Psoas muscle (tissue), 8 donors: ENCODE data around the gene HOXC6. TPM values are rescaled to one million over a fixed set of nuclear protein-coding genes. Genes with fewer than 3 reads are reported as not detected.
A peak's percentile ranks its signal among the peaks of the same experiment; 100 is the strongest.

Experiments
- ATAC-seq, 4 donors: fragments of 200-7000 bp; cut with Tn5 transposase; one replicate each; pipeline ENCODE4 v1.9.1; 2020; ENCODE audit warnings: moderate library complexity in 3 of 4, mild to moderate bottlenecking in 2 of 4
- DNase-seq, 2 donors: peaks; one replicate each; pipeline ENCODE4 v3.0.0-alpha.2; 2020
- H3K27ac ChIP-seq: fragments of 200-600 bp; one replicate; pipeline ENCODE4 v1.8.0; 2022
- H3K27me3 ChIP-seq, 3 donors: fragments of 200-600 bp in 1 of 3; one replicate each; pipeline versions ENCODE4 v1.6.1 to v1.8.0; 2013 to 2022; ENCODE audit warnings: low read length in 2 of 3, mild to moderate bottlenecking in 2 of 3, moderate library complexity in 1 of 3; ENCODE audit not compliant: insufficient read depth in 3 of 3
- H3K36me3 ChIP-seq, 2 donors: fragments of 200-600 bp in 1 of 2; one replicate each; pipeline versions ENCODE4 v1.6.1 to v1.8.0; 2013 to 2022; ENCODE audit warnings: low read depth in 1 of 2, mild to moderate bottlenecking in 1 of 2, moderate library complexity in 1 of 2; ENCODE audit not compliant: insufficient read depth in 1 of 2
- H3K4me1 ChIP-seq: fragments of 200-600 bp; one replicate; pipeline ENCODE4 v1.8.0; 2022
- H3K4me3 ChIP-seq: fragments of 200-600 bp; one replicate; pipeline ENCODE4 v1.8.0; 2022; ENCODE audit warnings: mild to moderate bottlenecking
- H3K9me3 ChIP-seq: fragments of 200-600 bp; one replicate; pipeline ENCODE4 v1.8.0; 2022
- WGBS, 3 donors: extraction: QIAGEN DNeasy Blood & Tissue Kit; methylation state at CpG; one replicate each; pipeline versions ENCODE4 v1.1.6 to v1.1.7; 2013; 5-methylcytosine and 5-hydroxymethylcytosine counted together
- intact Hi-C, 2 donors: fragments of 100-400 bp; cut with DNase I; formaldehyde crosslinking; loops; one replicate each; pipeline versions ENCODE4 v1.11.0 to v1.14.2; 2022
- polyA plus RNA-seq, 3 donors: library from polyadenylated mRNA; stranded (reverse); fragments of 200-250 nt; gene quantifications; one replicate each; pipeline ENCODE4 v1.2.3, GENCODE V29; 2013
- total RNA-seq, 4 donors: library from RNA; stranded (reverse); fragmentation: NEBNext Ultra II Directional in 2 of 4; extraction: Animal tissue kit (Norgen Biotek cat#: 25700) in 2 of 4; gene quantifications; one replicate each; pipeline versions ENCODE4 v1.2.1 to v1.2.4, GENCODE V29; 2021 to 2023
- TF ChIP-seq, protein P1 (sequence below): fragments of 200-600 bp; IDR thresholded peaks from one replicate; pipeline ENCODE4 v1.8.0; 2022; ENCODE audit warnings: antibody characterized with exemption
- donor health status: healthy with polysubstance abuse.
- donor health status: DM: no; HTN: no; CAD: no; lungs with moderate emphysema.
- donor health status: Bipolar disorder and iron deficiency.
- donor health status: healthy.
- donor health status: DM: yes; HTN: yes; CAD: no.
- donor health status: DM: no; HTN: no; CAD: no.
- donor health status: DM: no; HTN: no; CAD: no.
- donor health status: DM: yes; HTN: yes; CAD: no.

Gene HOXC6
- total and polyA plus RNA-seq, 7 donors, result 2.2 to 23.6 (median 7.6) TPM

DNA sequence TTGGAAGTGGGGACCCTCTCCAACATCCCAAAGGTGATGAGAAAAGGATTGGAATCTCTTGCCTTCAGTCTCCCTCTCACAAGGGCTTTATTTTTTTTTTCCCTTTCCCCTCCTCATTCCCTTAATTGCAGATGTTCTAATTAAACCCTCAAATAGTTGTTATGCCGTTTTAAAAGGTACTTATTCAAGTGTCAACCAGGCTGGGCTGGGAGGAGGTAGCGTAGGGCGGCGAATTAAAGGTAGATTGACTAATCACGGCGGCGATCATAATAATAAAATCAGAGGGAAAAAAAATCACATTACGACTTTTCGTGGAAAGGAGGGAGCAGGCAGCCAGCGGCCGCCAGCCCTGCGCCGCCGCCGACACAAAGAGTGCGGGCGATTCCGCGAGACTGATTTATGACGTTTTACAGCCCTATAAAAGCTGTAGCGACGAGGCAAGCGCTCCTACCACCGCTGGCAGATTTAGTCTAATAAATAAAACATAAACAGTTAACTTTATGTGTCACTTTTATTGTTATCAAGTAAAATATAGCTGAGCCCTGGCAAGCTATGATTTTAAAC is 23.7 kb downstream of the HOXC6 start:
- Histone ChIP-seq H3K27ac (no peak overlapping the region), H3K4me1 (no peaks in the 10 kb centered on the region), H3K36me3 (no peaks in the 10 kb centered on the region), H3K9me3 (no peaks in the 10 kb centered on the region), H3K27me3 (no peaks in the 10 kb centered on the region), H3K4me3 (no peak overlapping the region)
- ATAC-seq (no peak), DNase-seq (no peak)
- TF ChIP-seq, protein P1, sequence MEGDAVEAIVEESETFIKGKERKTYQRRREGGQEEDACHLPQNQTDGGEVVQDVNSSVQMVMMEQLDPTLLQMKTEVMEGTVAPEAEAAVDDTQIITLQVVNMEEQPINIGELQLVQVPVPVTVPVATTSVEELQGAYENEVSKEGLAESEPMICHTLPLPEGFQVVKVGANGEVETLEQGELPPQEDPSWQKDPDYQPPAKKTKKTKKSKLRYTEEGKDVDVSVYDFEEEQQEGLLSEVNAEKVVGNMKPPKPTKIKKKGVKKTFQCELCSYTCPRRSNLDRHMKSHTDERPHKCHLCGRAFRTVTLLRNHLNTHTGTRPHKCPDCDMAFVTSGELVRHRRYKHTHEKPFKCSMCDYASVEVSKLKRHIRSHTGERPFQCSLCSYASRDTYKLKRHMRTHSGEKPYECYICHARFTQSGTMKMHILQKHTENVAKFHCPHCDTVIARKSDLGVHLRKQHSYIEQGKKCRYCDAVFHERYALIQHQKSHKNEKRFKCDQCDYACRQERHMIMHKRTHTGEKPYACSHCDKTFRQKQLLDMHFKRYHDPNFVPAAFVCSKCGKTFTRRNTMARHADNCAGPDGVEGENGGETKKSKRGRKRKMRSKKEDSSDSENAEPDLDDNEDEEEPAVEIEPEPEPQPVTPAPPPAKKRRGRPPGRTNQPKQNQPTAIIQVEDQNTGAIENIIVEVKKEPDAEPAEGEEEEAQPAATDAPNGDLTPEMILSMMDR, result no peak
- intact Hi-C loops, result no loop called here
- 61 to 73% (median 71%) methylated on average over 24 of the region's 24 CpGs for WGBS, 3 donors

DNA sequence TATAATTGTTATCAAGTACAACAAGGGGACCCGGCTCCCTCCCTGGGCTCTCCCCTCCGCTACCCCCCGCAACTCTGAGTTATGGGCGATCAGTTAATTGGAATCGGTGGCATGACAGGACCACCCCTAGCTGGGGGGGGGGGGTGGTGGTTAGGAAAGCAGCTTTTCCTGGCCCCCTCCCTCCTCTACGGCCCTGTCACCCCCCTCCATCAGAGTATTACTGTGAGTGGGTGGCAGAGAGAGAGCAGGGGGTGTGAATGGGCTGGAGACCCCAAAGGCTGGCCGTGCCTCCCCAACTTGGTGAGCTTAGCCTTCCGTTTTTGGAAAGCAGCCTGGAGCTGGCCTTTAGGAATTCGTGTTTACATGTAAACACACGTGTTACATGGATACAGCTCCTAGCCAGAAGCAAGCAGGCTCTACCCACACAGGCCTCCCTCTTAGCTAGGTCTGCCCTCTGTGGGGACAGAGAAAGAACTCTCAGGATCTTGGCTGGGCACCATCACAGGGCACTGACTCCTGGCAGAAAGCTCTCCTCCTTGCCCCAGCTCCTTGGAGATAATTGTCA is 24.3 kb downstream of the HOXC6 start:
- no peaks in the 10 kb centered on the region for H3K4me1 ChIP-seq
- TF ChIP-seq, protein P1, result no peak
- no peaks in the 10 kb centered on the region for H3K27me3 ChIP-seq
- 48 to 50% (median 50%) methylated on average over 10 of the region's 10 CpGs for WGBS, 3 donors
- H3K27ac ChIP-seq, result no peak overlapping the region
- peak overlapping the region; percentile 63 for H3K4me3 ChIP-seq
- ATAC-seq, result peak; percentile 47 to 59 (median 52)
- intact Hi-C loops, result no loop called here
- no peaks in the 10 kb centered on the region for H3K9me3 ChIP-seq
- DNase-seq, result no peak
- H3K36me3 ChIP-seq, result no peaks in the 10 kb centered on the region

DNA sequence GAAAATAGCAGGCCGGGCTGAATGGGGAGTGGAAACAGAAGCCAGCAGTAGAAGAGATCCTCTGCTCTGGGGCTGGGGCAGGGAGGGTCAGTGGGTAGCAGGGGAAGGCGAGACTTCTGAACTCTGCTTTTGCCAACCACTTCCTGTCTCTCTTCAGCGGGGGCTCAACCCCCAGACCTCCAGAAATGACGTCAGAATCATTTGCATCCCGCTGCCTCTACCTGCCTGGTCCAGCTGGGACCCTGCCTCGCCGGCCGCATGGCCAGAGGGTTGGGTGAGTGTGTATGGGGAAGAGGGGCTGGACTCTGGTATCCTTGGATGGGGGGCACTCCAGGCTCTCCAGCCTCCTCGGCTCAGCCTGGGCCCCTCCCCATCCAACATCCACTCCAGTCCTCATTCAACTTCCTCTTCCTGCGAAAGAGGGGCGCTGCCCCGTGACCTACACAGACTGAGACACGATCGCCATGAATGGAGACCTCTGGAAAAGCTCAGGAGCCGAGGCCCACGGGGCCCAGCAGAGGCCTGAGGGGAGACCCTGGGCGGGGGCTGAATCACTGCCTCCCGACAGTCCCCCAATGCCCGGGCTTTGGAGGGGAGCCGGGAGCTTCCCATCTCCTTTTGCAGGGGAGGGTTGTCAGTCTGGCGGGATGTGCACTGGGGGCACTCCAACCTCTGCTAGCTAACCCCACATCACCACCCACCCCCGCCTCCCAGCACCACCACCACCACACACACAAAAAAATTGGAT is 24.9 kb downstream of the HOXC6 start:
- intact Hi-C loops, result no loop called here
- H3K27me3 ChIP-seq, result no peaks in the 10 kb centered on the region
- TF ChIP-seq, protein P1, result no peak
- no peak for DNase-seq
- no peaks in the 10 kb centered on the region for H3K9me3 ChIP-seq
- H3K4me3 ChIP-seq, result peak overlapping the region; percentile 63
- 22 to 28% (median 25%) methylated on average over 21 to 22 of the region's 22 CpGs for WGBS, 3 donors
- ATAC-seq, result peak; percentile 36 to 52 (median 44)
- H3K4me1 ChIP-seq, result no peaks in the 10 kb centered on the region
- H3K36me3 ChIP-seq, result no peaks in the 10 kb centered on the region
- H3K27ac ChIP-seq, result no peak overlapping the region

DNA sequence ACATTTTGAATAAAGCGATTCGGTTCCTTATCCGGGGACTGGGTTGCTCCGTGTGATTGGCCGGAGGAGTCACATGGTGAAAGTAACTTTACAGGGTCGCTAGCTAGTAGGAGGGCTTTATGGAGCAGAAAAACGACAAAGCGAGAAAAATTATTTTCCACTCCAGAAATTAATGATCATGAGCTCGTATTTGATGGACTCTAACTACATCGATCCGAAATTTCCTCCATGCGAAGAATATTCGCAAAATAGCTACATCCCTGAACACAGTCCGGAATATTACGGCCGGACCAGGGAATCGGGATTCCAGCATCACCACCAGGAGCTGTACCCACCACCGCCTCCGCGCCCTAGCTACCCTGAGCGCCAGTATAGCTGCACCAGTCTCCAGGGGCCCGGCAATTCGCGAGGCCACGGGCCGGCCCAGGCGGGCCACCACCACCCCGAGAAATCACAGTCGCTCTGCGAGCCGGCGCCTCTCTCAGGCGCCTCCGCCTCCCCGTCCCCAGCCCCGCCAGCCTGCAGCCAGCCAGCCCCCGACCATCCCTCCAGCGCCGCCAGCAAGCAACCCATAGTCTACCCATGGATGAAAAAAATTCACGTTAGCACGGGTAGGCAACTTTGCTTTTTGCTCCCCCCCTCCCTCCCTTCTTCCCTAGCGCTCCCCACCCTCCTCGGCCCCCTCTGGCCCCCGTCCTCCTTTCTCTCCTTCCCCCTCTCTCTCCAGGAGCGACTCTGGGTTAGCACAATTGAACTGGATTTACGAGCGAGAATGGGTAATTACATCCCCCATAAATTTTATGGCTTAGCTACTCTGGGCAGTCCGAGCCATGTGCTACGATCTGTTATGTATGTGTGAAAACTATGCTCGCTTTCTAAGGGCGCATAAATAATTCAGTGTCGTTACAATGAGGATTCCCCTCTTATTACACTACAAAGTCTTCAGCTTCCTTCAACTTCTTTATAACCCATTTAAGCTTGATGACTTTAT is 25.8 kb downstream of the HOXC6 start, which contains the start of gene HOXC4:
Gene HOXC4, plus strand, starts transcription at position 85 of the 991 bp plus-strand sequence. Its CDS starts 88 bp downstream, at position 173.
- H3K4me1 ChIP-seq, result no peaks in the 10 kb centered on the region
- TF ChIP-seq, protein P1, result no peak
- H3K27ac ChIP-seq, result no peak within 1 kb of the TSS
- WGBS, 3 donors, result 21 to 30% (median 22%) methylated on average over 44 to 52 of the region's 52 CpGs
- intact Hi-C loops, result no loop called here
- ATAC-seq (peak; percentile 52 to 80 (median 63)), DNase-seq (no peak)
- H3K4me3 ChIP-seq, result peak within 1 kb of the TSS; percentile 63
- no peaks in the 10 kb centered on the region for H3K27me3 ChIP-seq
- H3K9me3 ChIP-seq, result no peaks in the 10 kb centered on the region
- H3K36me3 ChIP-seq, result no peaks in the 10 kb centered on the region
